T follicular helper cell (primary cell): Measurements from ENCODE around the gene ZNF107.
"Not testable (repeated sequence)": the region's sequence is repeated elsewhere in the genome, so short reads cannot be mapped to it uniquely, and the experiment has no call there.

Experiments used
- DNase-seq: peaks from one replicate; pipeline ENCODE4 v3.0.0-alpha.2; 2020; ENCODE audit warnings: low read depth

Gene ZNF107

DNA sequence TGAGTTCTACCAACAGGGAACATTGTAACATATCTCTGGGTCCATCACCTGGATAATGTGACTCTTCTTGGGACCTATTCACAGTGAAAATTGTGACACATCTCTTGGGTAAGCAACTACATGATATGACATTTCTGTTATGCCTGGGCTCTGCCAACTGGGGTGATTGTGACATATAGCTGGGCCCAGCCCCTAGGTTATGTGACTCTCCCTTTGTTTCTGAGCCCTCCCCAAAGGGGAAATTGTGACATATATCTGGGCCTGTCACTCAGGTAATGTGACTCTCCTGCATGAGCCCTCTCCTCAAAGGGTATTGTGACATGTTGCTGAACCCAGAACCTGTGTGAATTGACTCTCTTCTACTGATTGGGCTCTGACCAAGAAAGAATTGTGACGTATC lies 22.4 kb upstream of the ZNF107 start:
- DNase-seq: no peak

- DNase-seq: no peak
These were observed 14.7 kb upstream of the ZNF107 start for GRCh38 chr7:64651203-64651602.

GRCh38 chr7:64651632-64652165 lies 14.2 kb upstream of the ZNF107 start:
- no peak for DNase-seq

- no peak for DNase-seq
These were observed 12.1 kb upstream of the ZNF107 start for GRCh38 chr7:64653721-64654401.

- DNase-seq: no peak
These were observed 11.0 kb upstream of the ZNF107 start for GRCh38 chr7:64654796-64655548.

GRCh38 chr7:64655811-64656210 lies 10.1 kb upstream of the ZNF107 start:
- DNase-seq: no peak

- DNase-seq: no peak
These were observed 9.4 kb upstream of the ZNF107 start for GRCh38 chr7:64656489-64656888.

GRCh38 chr7:64662091-64662490 lies 3.8 kb upstream of the ZNF107 start:
- DNase-seq: not testable (repeated sequence)

DNA sequence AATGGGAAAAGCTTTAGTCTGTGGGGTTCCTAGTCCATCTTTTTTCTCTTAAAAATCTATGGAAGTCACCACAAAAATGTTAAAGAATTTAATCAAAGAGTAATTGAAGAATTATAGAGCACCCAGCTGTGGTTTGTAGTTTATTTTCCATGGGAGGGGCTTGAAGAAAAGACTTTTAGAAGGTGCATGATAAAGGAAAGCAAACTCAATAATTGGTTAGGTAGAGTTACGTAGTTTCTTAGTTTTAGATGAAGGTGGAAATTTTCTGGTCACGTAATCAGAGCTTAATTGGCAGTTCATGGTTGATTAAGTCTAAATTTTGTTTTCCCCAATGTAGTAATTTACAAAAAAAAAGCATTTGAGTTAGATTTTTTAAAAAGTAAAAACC lies 724 bp downstream of the ZNF107 start:
- DNase-seq: no peak

DNA sequence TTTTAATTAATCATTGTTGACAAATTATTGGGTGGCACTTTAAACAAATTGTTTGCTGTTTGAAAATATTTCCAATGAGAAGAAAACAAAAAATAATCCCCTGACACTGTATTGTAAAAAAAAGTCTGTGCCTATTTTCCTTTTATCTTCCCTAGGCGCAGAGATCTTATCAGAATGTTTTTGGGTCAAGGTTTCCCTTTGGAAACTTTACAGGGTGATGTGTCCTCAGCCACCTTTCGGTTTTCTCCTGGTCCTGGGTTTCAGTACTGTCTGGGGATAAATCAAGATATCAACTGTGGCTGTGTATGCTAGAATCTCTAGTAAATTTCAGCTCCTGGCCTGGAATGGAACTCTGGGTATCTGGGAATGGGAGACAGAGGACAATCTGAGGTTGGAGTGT lies 1.4 kb downstream of the ZNF107 start:
- no peak for DNase-seq

DNA sequence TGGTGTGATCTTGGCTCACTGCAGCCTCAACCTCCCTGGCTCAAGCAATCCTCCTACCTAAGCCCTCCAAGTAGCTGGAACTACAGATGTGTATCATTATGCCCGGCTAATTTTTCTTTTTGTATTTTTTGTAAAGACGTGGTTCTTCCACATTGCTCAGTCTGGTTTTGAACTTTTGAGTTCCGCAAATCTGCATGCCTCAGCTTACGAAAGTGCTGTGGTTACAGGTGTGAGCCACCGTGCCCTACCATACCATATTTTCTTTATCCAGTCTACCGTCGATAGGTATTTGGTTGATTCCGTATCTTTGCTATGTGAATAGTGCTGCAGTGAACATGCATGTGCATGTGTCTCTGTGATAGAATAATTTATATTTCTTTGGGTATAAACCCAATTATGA lies 6.5 kb downstream of the ZNF107 start:
- DNase-seq: no peak

GRCh38 chr7:64685091-64685490 lies 19.2 kb downstream of the ZNF107 start:
- DNase-seq: no peak

- no peak for DNase-seq
These were observed 19.8 kb downstream of the ZNF107 start for GRCh38 chr7:64685741-64686140.

DNA sequence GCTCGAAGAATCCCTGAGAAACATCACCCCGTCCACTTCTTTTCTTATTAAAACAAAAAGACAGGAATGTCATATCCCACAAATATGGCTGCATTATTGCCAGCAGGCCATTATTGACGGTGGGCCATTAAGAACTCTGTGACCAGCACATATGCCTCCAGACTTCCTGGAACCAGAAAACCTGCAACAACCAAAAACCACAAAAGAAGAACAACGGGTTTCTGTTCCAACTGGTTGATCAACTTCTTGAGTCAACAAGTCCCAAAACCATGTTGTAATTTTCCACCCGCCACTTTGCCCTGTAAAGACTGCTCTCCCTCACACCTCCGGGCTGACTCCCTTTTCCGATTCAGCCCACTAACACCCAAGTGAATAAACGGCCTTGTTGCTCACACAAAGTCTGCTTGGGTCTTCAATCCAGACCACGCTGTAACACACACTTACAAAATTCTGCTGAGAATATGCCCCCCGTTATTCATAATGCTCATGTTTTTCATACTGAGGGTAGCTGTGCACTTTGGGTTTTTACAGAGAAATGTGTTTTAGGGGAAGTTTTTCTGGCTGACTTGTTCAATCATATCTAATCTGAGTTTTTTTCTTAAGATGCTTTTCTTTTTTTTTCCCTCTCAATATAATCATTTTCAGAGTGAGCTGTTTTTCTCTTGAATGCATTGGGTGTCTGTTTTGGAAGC lies 20.7 kb downstream of the ZNF107 start:
- DNase-seq: no peak

DNA sequence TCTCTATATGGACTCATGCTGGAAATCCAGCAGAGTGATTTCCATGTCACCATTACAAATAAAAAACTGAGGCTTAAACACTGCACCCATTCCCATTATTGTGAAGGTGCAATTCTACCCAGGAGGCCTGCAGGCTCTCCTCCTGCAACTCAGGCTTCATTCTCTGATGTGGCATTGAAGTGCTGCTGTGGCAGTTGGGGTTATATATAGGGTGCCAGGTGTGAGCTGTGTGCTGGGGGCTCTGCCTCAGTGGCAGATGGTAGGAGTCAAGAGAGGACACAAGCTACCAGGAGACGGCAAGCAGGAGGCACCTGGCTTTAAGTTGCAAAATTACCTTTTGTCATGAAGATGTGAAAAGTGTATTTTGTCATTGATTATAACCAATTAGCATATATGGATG lies 21.3 kb downstream of the ZNF107 start:
- DNase-seq: no peak

DNA sequence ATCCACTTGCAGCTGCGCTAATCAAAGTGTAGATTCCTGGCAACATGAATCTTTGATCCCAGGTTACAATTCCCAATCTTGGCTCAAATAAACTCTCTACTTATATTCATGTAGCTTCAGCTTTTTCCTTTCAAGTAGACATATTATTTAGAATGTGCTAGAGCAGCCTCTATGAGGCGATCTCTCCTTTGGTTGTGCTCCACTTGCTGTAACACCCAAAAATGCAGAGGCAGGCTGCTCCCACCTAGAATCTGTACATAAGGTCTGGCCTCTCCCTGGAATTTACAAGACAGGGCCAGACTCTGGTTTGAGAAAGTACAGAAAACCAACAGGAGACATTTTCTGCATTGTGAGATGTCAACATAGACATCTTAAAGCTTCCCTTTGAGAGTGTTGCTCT lies 23.1 kb downstream of the ZNF107 start:
- DNase-seq: no peak

DNA sequence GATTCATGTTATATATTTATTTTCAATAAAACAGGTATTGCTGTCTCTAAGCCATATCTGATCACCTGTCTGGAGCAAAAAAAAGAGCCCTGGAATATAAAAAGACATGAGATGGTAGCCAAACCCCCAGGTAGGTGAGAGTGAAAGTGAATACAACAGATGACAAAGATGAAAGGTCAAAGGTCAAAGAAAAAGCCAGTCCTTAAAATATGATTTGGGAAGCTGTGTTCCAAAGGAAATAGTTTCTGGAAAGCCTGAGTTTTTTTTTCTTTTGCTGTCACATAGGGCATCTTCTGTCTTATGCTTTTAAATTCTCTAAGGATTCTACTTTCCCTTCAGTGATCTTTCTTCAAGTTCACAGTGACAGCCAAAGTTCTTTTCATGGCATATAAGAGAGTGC lies 25.9 kb downstream of the ZNF107 start:
- no peak for DNase-seq

- DNase-seq: not testable (repeated sequence)
These were observed 31.9 kb downstream of the ZNF107 start for GRCh38 chr7:64697863-64698262.

DNA sequence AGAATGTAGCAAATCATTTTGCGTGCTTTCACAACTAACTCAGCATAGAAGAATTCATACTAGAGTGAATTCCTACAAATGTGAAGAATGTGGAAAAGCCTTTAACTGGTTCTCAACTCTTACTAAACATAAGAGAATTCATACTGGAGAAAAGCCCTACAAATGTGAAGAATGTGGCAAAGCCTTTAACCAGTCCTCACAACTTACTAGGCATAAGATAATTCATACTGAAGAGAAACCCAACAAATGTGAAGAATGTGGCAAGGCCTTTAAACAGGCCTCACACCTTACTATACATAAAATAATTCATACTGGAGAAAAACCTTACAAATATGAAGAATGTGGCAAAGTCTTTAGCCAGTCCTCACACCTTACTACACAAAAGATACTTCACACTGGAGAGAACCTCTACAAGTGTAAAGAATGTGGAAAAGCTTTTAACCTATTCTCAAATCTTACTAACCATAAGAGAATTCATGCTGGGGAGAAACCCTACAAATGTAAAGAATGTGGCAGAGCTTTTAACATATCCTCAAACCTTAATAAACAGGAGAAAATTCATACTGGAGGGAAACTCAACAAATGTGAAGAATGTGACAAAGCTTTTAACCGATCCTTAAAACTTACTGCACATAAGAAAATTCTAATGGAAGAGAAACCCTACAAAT lies 40.8 kb downstream of the ZNF107 start:
- DNase-seq: no peak

DNA sequence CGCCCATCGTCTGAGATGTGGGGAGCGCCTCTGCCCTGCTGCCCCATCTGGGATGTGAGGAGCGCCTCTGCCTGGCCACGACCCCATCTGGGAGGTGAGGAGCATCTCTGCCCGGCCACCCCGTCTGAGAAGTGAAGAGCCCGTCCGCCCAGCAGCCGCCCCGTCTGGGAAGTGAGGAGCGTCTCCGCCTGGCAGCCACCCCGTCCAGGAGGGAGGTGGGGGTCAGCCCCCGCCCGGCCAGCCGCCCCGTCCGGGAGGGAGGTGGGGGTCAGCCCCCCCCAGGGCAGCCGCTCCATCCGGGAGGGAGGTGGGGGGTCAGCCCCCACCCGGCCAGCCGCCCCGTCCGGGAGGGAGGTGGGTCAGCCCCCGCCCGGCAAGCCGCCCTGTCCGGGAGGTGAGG lies 52.0 kb downstream of the ZNF107 start:
- not testable (repeated sequence) for DNase-seq

GRCh38 chr7:64729089-64729848 lies 63.3 kb downstream of the ZNF107 start:
- DNase-seq: no peak
